ENCODE data around the gene EXOC4.

Gene EXOC4

GRCh38 chr7:133364959-133365690, 112.2 kb downstream of the EXOC4 start:
- DNase-seq (ENCODE audit: low read depth) = peak; percentile 39

DNA sequence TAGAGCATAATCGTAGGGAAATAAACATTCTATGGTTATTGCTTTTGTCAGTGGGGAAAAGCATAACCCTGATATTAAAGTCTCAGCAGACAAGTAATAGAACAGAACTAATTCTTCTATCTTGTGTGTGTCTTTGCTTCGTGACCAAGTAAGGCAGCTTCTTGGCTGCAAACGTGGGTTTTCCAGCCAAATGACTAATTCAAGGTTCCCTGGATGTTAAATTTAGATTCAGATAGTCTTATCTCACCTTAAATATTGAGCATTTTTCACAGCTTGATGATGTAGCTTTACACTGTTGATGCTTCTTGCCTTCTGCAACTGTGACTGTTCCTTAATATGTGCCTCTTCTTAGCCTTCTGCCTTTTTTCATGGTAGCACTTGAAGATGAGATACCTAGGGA, 113.0 kb downstream of the EXOC4 start:
- DNase-seq (ENCODE audit: low read depth) = no peak

GRCh38 chr7:133367561-133367960, 114.7 kb downstream of the EXOC4 start:
- no peak for DNase-seq (ENCODE audit: low read depth)

- DNase-seq (ENCODE audit: low read depth) = no peak
These were observed 116.3 kb downstream of the EXOC4 start for GRCh38 chr7:133369130-133369529.

DNA sequence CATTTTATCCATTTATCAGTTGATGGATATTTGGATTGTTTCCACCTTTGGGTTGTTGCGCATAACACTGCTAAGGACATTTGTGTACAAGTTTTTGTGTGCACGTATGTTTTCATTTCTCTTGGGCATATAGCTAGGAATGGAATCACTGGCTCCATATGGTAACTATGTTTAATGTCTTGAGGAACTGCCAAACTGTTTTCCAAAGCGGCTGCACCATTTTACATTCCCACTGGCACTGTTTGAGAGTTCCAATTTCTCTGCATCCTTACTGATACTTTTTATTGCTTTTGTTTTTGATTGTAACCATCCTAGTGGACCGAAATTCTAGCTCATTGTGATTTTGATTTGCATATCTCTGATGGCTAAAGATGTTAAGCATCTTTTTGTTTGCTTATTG, 118.7 kb downstream of the EXOC4 start:
- no peak for DNase-seq (ENCODE audit: low read depth)

- no peak for DNase-seq (ENCODE audit: low read depth)
These were observed 119.5 kb downstream of the EXOC4 start for GRCh38 chr7:133372337-133372736.

DNA sequence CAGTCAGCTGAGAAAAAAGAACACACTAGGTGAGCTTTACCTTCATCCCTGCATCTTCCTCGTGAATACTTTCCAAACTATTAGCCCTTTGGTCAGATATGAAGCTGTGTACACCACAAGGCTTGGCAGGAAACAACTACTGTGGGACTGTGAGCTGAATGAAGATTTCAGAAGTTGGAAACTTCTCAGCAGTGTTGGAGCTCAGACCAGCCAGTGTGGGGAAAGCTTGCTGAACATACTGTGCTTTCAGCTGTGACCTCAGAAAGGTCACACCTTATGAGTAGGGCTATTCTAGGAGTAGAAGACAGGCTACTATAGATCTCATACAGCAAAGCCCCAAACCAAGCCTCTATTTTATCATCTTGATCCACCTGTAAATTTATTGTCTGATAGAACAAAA, 123.6 kb downstream of the EXOC4 start:
- DNase-seq (ENCODE audit: low read depth) = no peak

DNA sequence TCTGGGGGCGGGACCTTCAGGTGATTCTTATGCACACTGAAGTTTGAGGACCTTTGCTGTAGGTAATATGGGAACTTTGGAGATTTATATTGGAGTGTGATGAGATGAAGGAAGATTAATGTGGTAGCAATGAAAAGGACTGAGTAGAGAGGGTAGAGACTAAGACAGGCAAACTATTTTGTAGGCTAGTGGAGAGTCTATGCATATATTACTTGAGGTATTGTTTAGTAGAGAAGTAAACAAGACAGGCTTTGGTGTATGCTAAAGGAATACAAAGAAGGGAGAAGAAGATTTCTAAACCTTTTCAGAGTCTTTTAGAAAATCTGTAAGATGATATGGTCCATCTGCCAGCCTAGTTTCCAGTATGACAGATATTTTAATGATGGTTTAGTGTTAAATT, 129.1 kb downstream of the EXOC4 start:
- no peak for DNase-seq (ENCODE audit: low read depth)

- DNase-seq (ENCODE audit: low read depth) = no peak
These were observed 130.1 kb downstream of the EXOC4 start for GRCh38 chr7:133382775-133383559.

- DNase-seq (ENCODE audit: low read depth) = no peak
These were observed 133.3 kb downstream of the EXOC4 start for GRCh38 chr7:133386205-133386604.

GRCh38 chr7:133389727-133390126, 136.8 kb downstream of the EXOC4 start:
- no peak for DNase-seq (ENCODE audit: low read depth)

DNA sequence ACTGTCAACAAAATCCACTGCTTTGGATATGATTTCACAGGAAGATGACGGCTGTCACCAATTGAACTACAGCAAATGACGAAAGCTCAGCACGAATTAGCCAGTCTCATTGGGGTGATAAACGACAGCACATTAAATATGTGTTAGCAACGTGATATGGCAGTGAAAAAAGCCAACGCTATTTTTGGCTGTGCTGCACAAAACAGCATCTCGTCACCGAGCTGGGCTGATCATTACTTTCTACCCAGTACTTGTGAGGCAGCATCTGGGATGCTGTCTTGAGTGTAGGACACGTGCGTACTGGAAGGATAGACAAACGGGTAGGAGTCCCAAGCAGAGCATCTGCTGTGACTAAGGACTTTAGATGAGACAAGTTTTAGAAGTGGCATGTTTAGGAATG, 138.3 kb downstream of the EXOC4 start:
- no peak for DNase-seq (ENCODE audit: low read depth)

GRCh38 chr7:133394369-133394768, 141.5 kb downstream of the EXOC4 start:
- DNase-seq (ENCODE audit: low read depth) = no peak

DNA sequence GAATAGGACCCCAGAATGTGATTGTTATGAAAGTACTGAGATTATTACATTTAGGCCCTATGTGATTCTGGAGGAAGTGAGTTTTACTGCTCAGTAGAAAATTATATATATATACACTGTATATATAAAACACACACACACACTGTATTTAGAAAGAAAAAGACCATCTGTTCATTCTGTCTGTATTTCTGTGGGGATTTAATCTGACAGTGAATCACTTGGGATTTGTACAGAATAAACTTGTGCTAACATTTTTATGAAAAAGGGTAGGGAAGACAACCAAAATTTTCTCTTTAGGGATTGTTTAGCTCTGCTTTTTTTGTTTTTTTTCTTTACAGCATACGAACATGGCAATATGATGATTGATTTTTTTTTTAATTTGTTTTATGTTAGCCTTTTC, 142.7 kb downstream of the EXOC4 start:
- no peak for DNase-seq (ENCODE audit: low read depth)

DNA sequence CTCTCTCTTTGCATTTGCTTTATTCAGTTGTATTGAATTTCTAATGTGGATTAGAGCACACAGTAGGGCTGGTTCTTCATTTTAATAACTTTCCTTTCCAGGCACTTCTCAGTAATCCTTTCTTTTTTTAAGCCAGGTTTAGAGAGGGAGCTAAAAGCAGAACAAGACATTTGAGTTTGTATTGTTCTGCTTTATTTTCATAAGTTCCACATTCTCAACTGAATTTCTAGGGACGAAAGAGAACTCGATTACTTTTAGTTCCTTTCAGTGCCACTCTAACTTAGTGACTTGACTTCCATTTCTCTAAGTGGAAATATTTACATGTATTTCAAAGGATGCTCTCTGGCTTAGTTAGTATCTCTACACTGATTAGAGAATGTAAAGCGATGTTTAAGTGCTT, 145.6 kb downstream of the EXOC4 start:
- DNase-seq (ENCODE audit: low read depth) = no peak

DNA sequence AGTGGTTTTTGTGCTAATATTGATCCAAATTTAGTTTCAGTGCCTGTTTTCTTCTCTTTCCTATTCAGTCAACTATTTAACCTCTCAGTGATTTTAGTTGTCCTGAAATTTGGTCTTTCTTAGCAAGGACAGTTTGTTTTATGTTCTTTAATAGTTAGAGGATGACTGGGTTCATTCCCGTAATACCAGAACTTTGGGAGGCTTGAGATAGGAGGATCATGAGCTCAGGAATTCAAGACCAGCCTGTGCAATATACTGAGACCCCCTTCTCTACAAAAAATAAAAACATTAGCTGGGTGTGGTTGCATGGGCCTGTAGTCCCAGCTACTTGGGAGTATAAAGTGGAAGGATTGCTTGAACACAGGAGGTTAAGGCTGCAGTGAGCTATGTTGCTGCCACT, 148.3 kb downstream of the EXOC4 start:
- no peak for DNase-seq (ENCODE audit: low read depth)

- DNase-seq (ENCODE audit: low read depth) = no peak
These were observed 155.3 kb downstream of the EXOC4 start for GRCh38 chr7:133408212-133408611.

GRCh38 chr7:133409421-133409820, 156.5 kb downstream of the EXOC4 start:
- DNase-seq (ENCODE audit: low read depth) = no peak

- no peak for DNase-seq (ENCODE audit: low read depth)
These were observed 157.1 kb downstream of the EXOC4 start for GRCh38 chr7:133409966-133410365.

DNA sequence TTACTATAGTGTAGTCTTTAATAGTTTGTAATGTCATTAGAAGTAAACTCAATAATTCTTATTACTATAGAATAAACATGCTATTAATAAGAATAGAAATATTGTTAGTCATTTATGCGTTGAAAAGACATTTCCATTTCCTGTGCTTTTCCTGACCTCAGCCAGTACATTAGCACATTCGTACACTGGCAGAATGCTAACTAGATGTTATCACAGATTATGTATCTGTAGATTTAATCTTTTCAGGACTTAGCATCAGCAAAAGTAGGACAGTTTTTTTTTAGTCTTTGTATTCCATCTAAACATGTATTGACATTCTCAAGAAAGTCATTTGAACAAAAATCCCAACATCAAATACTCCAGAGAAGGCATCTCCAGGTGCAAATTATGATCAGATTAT, 158.5 kb downstream of the EXOC4 start:
- no peak for DNase-seq (ENCODE audit: low read depth)

GRCh38 chr7:133412942-133413341, 160.1 kb downstream of the EXOC4 start:
- no peak for DNase-seq (ENCODE audit: low read depth)

DNA sequence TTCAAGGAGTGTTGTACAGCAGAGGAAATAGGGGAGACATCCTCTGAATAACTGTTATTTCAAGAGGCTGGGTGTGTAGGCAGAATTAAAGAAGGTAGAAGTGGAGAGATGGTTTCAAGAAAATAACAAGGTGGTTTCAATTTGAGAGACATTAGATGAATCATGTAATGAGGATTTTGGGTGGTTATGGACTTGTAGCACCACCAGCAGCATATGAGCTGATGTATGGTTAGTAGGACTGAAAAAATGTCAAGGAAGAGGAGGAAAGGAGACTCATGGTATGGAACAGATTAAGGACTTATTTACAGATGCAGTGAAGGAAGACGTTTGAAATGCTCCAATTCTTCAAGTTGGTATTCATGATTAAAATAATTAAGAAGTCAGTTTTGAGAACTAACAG, 166.2 kb downstream of the EXOC4 start:
- no peak for DNase-seq (ENCODE audit: low read depth)

DNA sequence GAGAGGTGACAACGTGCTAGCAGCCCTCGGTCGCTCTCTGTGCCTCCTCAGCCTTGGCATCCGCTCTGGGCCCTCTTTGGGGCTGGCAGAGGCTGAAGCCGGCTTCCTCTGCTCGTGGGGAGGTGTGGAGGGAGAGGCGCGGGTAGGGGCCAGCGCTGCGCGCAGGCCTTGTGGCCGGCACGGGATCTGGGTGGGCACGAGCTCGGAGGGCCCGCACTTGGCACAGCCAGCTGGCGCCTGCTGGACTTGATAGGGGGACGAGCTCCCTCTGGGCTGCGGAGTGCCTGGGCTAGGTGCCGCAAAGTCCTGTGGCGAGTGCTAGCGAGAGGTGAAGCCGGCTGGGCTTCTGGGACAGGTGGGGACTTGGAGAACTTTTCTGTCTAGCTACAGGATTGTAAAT, 170.7 kb downstream of the EXOC4 start:
- DNase-seq (ENCODE audit: low read depth) = no peak

- DNase-seq (ENCODE audit: low read depth) = no peak
These were observed 175.4 kb downstream of the EXOC4 start for GRCh38 chr7:133428326-133428725.
